ENCODE data around the gene LRP1B.

The LRP1B gene

GRCh38 chr2:141701618-141702017 is 429.2 kb downstream of the LRP1B start:
- DNase-seq (ENCODE audit: low read depth in 3 of 3, low spot score in 1 of 3): no peak

DNA sequence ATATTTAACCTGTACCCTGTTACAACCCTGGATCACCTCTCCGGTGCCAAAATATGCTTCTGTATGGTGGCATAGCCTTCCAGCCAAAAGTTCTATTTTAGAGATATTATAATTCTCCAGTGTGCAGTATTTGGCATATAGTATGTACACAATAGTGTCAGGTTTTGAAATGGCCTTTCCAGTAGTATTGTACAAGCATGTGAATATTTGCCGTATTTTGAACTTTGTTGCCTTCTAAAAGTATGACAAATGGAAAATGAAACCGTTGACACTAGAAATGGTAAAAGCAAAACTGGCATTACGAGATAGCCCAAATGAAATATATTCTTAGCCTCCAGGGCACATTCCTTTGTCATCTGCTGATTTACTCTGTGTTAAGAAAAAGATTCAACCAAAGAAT is 431.2 kb downstream of the LRP1B start:
- DNase-seq (ENCODE audit: low read depth in 3 of 3, low spot score in 1 of 3): no peak

DNA sequence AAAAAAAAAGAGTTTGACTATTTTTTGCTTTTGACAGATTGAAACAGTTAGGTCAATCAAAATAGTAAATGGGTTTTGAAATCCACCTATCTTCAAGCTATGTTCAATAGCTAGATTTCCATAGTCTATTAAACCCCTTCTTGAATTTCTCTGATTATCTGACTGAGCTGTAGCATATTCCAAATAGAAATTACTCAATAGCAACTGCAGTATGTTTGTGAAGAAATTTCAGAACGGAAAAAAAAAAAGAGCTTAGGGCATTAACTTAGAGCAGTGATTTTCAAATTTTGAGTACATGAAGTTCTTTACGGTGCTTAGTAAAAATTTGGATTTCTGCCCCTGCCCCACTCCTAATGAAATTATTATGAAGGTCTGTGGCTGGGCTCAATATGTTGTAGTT is 432.3 kb downstream of the LRP1B start:
- DNase-seq (ENCODE audit: low read depth in 3 of 3, low spot score in 1 of 3): no peak

- no peak for DNase-seq (ENCODE audit: low read depth in 3 of 3, low spot score in 1 of 3)
Measured at GRCh38 chr2:141697035-141697434, 433.8 kb downstream of the LRP1B start.

- no peak for DNase-seq (ENCODE audit: low read depth in 3 of 3, low spot score in 1 of 3)
Measured at GRCh38 chr2:141694180-141694579, 436.6 kb downstream of the LRP1B start.

DNA sequence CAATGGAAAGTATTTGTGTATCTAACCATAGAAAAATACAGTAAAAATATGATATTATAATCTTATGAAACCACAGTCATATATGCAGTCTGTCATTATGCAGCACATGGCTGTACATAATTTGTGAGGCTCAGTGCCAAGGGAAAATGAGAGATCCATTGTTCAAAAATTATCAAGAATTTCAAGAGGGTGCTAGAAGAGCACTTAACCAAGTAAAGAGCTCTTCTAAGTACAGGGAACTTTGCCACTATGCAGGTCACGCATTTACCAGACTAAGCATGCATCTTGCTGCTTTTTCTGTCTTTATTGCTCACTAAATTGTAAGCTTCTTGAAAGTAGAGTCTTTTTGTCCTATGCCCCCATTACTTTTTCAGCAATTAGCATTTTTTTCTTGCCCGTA is 438.0 kb downstream of the LRP1B start:
- no peak for DNase-seq (ENCODE audit: low read depth in 3 of 3, low spot score in 1 of 3)

DNA sequence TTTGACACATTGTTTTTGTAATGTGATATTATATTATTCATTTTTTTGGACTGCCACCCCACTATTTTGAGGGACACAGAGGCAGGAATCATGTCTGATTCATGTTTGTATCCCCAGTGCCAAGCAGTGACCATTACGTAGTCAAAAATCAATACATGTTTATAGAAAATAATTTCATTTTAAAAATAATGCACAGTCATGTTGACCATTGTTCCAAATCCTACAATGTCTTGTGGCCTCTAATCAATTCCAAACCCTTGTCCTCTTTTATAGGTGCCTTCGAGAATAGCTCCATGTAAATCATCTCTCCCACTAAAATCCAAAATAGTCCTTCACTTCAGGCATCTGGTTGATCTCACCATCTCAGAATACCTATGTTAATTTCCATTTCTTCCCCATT is 454.7 kb downstream of the LRP1B start:
- DNase-seq (ENCODE audit: low read depth in 3 of 3, low spot score in 1 of 3): no peak

DNA sequence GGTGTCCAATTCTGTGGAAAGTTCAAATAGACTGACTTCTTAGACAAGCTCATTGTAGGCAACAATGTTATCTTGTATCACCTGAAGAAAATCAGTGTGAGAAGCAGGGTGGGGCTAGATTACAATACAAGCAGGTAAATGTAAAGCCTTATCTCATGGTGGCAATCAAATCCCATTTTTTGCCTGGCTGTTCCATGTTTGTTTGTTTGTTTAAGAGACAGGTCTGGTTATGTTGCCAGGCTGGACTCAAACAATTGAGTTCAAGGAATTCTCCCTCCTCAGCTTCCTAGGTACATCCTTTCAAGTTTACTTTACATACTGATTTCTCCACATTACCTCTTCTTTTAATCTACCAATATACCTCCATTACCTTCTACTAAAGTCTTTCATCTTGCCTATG is 464.6 kb downstream of the LRP1B start:
- no peak for DNase-seq (ENCODE audit: low read depth in 3 of 3, low spot score in 1 of 3)

DNA sequence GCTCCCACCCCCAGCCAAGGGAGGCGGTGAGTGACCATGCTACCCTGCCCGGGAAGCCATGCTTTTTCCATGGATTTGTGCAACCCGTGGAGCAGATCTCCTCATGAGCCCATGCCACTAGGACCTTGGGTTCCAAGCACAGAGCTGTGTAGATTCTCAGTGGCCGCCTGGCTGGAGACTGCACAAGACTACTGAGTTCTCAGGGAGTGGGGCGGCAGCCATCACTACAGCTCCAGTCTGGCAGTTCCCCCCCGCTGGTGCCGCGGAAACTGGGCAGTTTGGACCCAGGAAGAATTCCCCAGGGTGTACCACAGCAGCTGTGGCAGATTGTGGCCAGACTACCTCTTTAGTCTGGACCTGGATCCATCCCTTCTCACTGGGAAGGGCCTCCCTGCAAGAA is 470.6 kb downstream of the LRP1B start:
- DNase-seq (ENCODE audit: low read depth in 3 of 3, low spot score in 1 of 3): no peak

DNA sequence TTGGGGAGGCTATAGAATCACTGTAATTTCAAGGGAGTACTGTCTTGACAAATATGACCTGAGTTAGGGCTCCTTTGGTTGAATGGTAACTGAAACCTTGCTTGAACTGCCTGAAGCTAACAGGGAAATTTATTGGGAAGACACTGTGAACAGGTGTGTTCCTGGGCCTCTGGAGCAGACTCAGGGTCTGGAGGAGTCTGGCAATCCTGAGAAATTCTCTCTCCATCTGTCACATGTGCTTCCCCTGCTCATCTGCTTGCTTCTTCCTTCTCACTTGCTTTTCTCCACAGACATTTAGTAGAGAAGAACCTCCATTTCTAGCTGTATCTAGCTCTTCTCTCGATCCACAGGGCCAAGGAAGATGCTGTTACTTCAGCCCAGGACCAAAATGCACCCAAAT is 476.5 kb downstream of the LRP1B start:
- no peak for DNase-seq (ENCODE audit: low read depth in 3 of 3, low spot score in 1 of 3)

GRCh38 chr2:141653184-141653583 is 477.6 kb downstream of the LRP1B start:
- no peak for DNase-seq (ENCODE audit: low read depth in 3 of 3, low spot score in 1 of 3)

DNA sequence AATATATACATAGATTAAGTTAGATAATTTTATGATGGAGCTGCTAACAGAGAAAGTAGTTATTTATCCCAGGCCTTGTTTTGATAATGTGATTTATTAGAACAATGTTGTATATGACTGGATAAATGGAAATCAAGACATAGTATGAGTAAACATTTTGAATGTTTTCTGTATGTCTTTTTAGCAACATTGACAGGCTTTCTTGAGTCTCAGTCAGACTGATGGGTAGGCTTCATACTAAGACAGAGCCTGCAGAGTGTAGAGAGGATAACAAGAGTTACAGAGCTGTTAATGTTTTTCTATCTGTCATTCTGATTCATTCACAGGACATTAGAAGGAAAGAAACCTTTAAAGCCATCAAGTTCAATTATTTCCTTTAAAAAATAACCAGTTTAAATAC is 478.5 kb downstream of the LRP1B start:
- no peak for DNase-seq (ENCODE audit: low read depth in 3 of 3, low spot score in 1 of 3)

DNA sequence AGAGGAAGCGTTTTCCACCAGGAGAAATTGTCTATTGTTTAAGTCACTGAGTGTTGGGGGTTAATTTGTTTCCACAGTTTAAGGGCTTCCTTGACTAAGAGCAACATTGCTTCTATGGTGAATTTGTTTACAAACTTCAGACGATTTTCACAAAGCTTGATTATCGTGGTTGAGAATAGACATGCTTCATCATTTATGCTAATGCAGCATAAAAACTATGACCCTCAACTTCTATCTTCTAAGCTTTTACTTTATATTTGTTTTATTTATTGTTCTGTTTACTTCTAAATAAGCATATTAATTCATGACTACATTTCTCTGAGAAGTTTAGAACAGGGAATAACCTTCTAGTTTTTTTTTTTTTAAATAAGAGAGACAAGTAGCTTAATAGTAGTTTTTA is 483.5 kb downstream of the LRP1B start:
- no peak for DNase-seq (ENCODE audit: low read depth in 3 of 3, low spot score in 1 of 3)

DNA sequence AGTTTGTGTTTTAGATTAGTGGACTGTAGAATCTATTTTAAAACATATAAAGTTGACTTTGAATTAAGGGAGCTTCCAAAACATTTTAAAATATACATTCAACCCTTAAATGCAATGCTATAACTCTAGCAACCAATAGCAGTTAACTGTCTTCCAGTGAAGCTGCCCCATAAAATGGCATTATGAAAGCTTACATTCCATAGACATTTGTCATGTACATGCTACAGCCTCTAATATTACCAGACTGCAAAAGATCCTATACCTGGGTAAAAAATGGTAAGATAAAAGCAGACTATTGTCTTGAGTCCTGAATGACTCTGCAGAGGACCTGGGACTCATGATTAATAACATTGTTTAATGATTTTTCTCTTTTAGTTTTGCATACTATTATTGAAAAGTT is 489.4 kb downstream of the LRP1B start:
- DNase-seq (ENCODE audit: low read depth in 3 of 3, low spot score in 1 of 3): no peak

- no peak for DNase-seq (ENCODE audit: low read depth in 3 of 3, low spot score in 1 of 3)
Measured at GRCh38 chr2:141639809-141640208, 491.0 kb downstream of the LRP1B start.

- DNase-seq (ENCODE audit: low read depth in 3 of 3, low spot score in 1 of 3): no peak
Measured at GRCh38 chr2:141633132-141633531, 497.7 kb downstream of the LRP1B start.

GRCh38 chr2:141630407-141630930 is 500.3 kb downstream of the LRP1B start:
- DNase-seq (ENCODE audit: low read depth in 3 of 3, low spot score in 1 of 3): no peak

DNA sequence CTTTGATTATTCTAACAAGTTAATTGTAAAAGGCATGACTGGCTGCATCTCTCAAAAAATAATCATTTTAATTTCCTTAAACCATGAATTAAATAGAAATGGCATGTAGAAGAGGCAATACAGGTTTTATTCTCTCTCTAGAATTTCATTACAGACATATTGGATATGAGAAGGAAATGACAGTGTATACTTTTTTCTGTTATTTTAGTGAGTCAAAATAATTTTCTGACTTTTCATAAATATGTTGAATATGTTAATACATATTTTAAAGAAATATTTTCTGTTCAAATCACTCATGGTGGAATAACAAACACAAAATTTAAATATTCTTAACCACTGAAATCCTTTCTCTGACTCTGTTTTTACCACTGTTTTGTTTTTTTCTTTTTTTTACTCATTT is 510.4 kb downstream of the LRP1B start:
- no peak for DNase-seq (ENCODE audit: low read depth in 3 of 3, low spot score in 1 of 3)

- DNase-seq (ENCODE audit: low read depth in 3 of 3, low spot score in 1 of 3): no peak
Measured at GRCh38 chr2:141618457-141618856, 512.4 kb downstream of the LRP1B start.

DNA sequence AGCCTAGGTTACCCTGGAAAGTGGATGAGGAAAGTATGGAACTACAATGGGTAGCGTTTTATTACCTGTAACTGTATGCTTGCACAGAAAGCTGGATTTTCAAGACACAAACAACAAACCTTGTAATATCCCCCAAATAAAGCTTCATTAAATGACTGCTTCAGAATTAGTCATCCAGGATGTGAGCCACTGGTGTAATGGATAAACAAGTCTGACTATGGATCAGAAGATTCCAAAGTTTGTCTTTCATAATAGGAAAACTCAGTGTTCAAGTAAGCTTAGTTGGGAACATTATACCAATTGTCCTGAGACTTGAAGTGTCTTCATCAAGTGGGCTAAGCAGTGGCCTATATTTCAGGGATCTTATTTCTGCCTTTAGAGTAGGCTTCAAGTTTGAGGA is 518.8 kb downstream of the LRP1B start:
- no peak for DNase-seq (ENCODE audit: low read depth in 3 of 3, low spot score in 1 of 3)

DNA sequence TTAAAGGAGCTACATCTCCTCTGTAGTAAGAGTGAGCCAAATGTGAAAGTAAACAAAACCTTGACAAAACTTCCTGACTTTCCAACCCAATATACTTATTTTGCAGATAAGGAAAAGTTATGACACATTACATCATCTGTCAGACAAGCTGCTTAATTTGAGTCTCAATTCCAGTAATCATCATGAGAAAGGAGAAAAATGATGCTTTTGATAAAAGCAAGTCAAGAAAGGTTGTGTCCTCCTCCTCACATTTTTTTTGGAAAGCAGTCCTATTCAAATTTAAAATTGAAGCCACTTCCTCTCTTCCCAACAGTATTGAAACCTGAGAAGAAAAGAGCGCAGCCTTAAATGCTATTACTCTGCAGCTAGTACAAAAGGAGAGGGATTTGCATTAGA is 519.6 kb downstream of the LRP1B start:
- DNase-seq (ENCODE audit: low read depth in 3 of 3, low spot score in 1 of 3): no peak

- DNase-seq (ENCODE audit: low read depth in 3 of 3, low spot score in 1 of 3): no peak
Measured at GRCh38 chr2:141610564-141611175, 520.1 kb downstream of the LRP1B start.

DNA sequence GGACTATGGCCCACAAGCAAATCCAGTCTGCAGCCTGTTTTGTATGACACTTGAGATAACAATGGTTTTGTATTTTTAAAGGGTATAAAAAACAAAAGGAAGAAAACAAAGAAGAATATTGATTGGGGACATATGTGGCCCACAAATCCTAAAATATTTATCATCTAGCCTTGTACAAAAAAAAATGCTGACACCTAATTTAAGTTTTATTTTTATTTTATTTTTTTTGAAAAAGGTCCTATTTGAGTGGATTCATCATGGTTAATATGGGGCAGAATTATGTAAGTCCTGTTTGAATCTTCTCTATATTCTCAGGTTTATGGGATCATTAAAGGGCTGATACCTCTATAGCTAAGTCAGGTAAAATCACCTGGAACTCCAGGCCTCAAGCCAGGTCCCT is 525.7 kb downstream of the LRP1B start:
- no peak for DNase-seq (ENCODE audit: low read depth in 3 of 3, low spot score in 1 of 3)

All from stimulated activated CD4-positive, alpha-beta T cell treated with anti-CD3 and anti-CD28 coated beads, TNF-alpha, amount 100 ng/mL, for 1 hour (primary cell).